ENCODE results near the gene AMH. TPM values are rescaled to one million over a fixed set of nuclear protein-coding genes. Genes with fewer than 3 reads are reported as not detected.

AMH gene
- total RNA-seq, 1 donor from 2014 or later = 79.1 TPM

- DNase-seq (ENCODE audit: low read depth, low spot score) = no peak
- peaks cover 5% of the 10 kb centered on the region for H3K4me1 Mint-ChIP-seq
- no peak overlapping the region for H3K27ac Mint-ChIP-seq (ENCODE audit: unreplicated experiment)
- peak overlapping the region; percentile 47 for H3K4me3 Mint-ChIP-seq
- no peaks in the 10 kb centered on the region for H3K36me3 Mint-ChIP-seq (ENCODE audit: low read depth)
- TF ChIP-seq CTCF (conservative IDR thresholded peaks at IDR 0.05) = no peak
- no peaks in the 10 kb centered on the region for H3K9me3 Mint-ChIP-seq
- peaks cover 13% of the 10 kb centered on the region for H3K27me3 Mint-ChIP-seq (ENCODE audit: low read depth)
These were observed 1.0 kb downstream of the AMH start for GRCh38 chr19:2249880-2250765.

- no peak overlapping the region for H3K4me3 Mint-ChIP-seq
- H3K27me3 Mint-ChIP-seq (ENCODE audit: low read depth) = peaks cover 13% of the 10 kb centered on the region
- no peaks in the 10 kb centered on the region for H3K9me3 Mint-ChIP-seq
- H3K27ac Mint-ChIP-seq (ENCODE audit: unreplicated experiment) = no peak overlapping the region
- no peak for DNase-seq (ENCODE audit: low read depth, low spot score)
- H3K4me1 Mint-ChIP-seq = peaks cover 5% of the 10 kb centered on the region
- H3K36me3 Mint-ChIP-seq (ENCODE audit: low read depth) = no peaks in the 10 kb centered on the region
- no peak for TF ChIP-seq CTCF (conservative IDR thresholded peaks at IDR 0.05)
These were observed 1.6 kb downstream of the AMH start for GRCh38 chr19:2250766-2251105.

GRCh38 chr19:2251106-2252054 is 2.3 kb downstream of the AMH start:
- Mint-ChIP-seq H3K36me3 (ENCODE audit: low read depth) (no peaks in the 10 kb centered on the region), H3K27ac (ENCODE audit: unreplicated experiment) (no peak overlapping the region), H3K4me3 (no peak overlapping the region), H3K27me3 (ENCODE audit: low read depth) (peaks cover 13% of the 10 kb centered on the region), H3K9me3 (no peaks in the 10 kb centered on the region), H3K4me1 (peaks cover 5% of the 10 kb centered on the region)
- DNase-seq (ENCODE audit: low read depth, low spot score) = no peak
- no peak for TF ChIP-seq CTCF (conservative IDR thresholded peaks at IDR 0.05)

GRCh38 chr19:2252055-2252796 is 3.1 kb downstream of the AMH start:
- Mint-ChIP-seq H3K27ac (ENCODE audit: unreplicated experiment) (no peak overlapping the region), H3K9me3 (no peaks in the 10 kb centered on the region), H3K36me3 (ENCODE audit: low read depth) (no peaks in the 10 kb centered on the region), H3K4me1 (peaks cover 5% of the 10 kb centered on the region), H3K27me3 (ENCODE audit: low read depth) (peaks cover 13% of the 10 kb centered on the region), H3K4me3 (peak overlapping the region; percentile 54)
- no peak for DNase-seq (ENCODE audit: low read depth, low spot score)
- TF ChIP-seq CTCF (conservative IDR thresholded peaks at IDR 0.05) = no peak

GRCh38 chr19:2252797-2253105 is 3.6 kb downstream of the AMH start:
- Mint-ChIP-seq H3K4me3 (peak overlapping the region; percentile 54), H3K9me3 (no peaks in the 10 kb centered on the region), H3K4me1 (peaks cover 5% of the 10 kb centered on the region), H3K36me3 (ENCODE audit: low read depth) (no peaks in the 10 kb centered on the region), H3K27ac (ENCODE audit: unreplicated experiment) (no peak overlapping the region), H3K27me3 (ENCODE audit: low read depth) (peaks cover 13% of the 10 kb centered on the region)
- DNase-seq (ENCODE audit: low read depth, low spot score) = no peak
- TF ChIP-seq CTCF (conservative IDR thresholded peaks at IDR 0.05) = no peak

Measured in neural crest cell (in vitro differentiated cells).